ENCODE data around the gene FOXD3. TPM values are rescaled to one million over a fixed set of nuclear protein-coding genes. Genes with fewer than 3 reads are reported as not detected.

FOXD3 gene
- total and polyA plus RNA-seq, 2 experiments from 2014 or later: not detected

DNA sequence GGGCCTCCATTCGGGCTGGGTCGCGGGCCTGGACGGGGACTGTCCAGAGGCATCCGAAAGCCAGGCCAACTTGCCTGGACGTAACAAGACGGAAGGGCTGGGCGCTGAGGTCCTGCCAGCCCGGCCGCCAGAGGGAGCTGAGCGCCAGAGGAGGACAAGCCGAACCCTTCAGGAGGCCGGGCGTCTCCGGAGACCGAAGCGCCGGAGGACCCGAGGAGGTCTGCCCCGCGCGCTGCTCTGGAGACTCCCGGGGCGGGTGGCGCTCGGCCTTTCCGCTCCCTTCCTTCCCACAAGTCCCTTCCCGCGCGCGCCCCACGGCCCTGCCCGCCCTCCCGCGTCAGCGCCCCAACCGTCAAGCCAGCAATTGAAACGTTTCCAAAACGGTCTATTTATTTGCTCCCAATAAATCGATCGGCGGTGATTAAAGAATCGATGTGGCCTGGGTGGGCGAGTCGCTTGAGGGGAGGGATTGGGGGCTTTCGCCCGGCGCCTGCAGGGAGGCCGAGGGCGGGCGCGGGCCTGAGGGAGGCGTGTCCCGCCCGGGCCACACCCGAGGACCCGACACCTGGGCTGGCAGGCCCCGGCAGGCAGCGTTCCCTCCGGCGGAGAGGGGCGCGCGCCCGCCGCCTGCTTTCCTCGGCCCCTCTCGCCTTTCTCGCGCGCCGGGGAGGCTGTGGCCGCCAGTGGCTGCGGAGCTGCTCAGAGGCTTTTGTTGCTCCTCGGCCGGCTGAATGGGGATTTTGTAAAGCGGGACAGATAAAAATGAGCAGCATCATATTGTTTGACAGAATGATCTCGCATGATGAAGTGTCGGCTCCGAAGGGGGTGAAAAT is 5.2 kb upstream of the FOXD3 start:
- H3K27me3 ChIP-seq: peaks cover 98% of the 10 kb centered on the region
- 1% methylated on average over 54 of the region's 80 CpGs for whole genome bisulfite sequencing (ENCODE audit: low lambda C conversion rate, missing lambda C conversion rate)

GRCh38 chr1:63317817-63318152 is 4.6 kb upstream of the FOXD3 start:
- no peaks in the 10 kb centered on the region for H3K79me2 ChIP-seq
- peak overlapping the region; percentile 94 for H2AFZ ChIP-seq
- H3K4me3 ChIP-seq: peak overlapping the region; percentile 29
- no peaks in the 10 kb centered on the region for H3K9me3 ChIP-seq (ENCODE audit: low read depth)
- WGBS (ENCODE audit: low lambda C conversion rate, missing lambda C conversion rate): 4% methylated on average over 14 of the region's 14 CpGs
- H3K27ac ChIP-seq: no peak overlapping the region
- no peaks in the 10 kb centered on the region for H3K36me3 ChIP-seq (replicated peaks; ENCODE audit: insufficient read depth, low read depth)
- H3K27me3 ChIP-seq: peaks cover 99% of the 10 kb centered on the region
- H3K4me2 ChIP-seq: peak overlapping the region; percentile 98
- TF ChIP-seq EZH2phosphoT487 (IDR thresholded peaks at IDR 0.05; ENCODE audit: low read depth, severe bottlenecking, unreplicated experiment) (no peak), EZH2 (IDR thresholded peaks at IDR 0.05; ENCODE audit: borderline replicate concordance) (peak; percentile 84)
- no peaks in the 10 kb centered on the region for H4K20me1 ChIP-seq (ENCODE audit: insufficient read depth, poor library complexity, severe bottlenecking)
- H3K9me2 ChIP-seq (replicated peaks; ENCODE audit: insufficient read depth): no peaks in the 10 kb centered on the region
- H3K4me1 ChIP-seq (ENCODE audit: insufficient read depth): peaks cover 15% of the 10 kb centered on the region
- no peak for DNase-seq (ENCODE audit: low spot score)

More for the DNA sequence above, 5.2 kb upstream of the FOXD3 start:
- Histone ChIP-seq H3K9me2 (replicated peaks; ENCODE audit: insufficient read depth) (no peaks in the 10 kb centered on the region), H3K4me2 (peak overlapping the region; percentile 98), H3K4me1 (ENCODE audit: insufficient read depth) (peaks cover 11% of the 10 kb centered on the region), H3K9me3 (ENCODE audit: low read depth) (no peaks in the 10 kb centered on the region), H4K20me1 (ENCODE audit: insufficient read depth, poor library complexity, severe bottlenecking) (no peaks in the 10 kb centered on the region), H3K36me3 (replicated peaks; ENCODE audit: insufficient read depth, low read depth) (no peaks in the 10 kb centered on the region), H3K27ac (no peak overlapping the region), H2AFZ (peak overlapping the region; percentile 94), H3K79me2 (no peaks in the 10 kb centered on the region), H3K4me3 (peak overlapping the region; percentile 29)
- TF ChIP-seq, protein P1, sequence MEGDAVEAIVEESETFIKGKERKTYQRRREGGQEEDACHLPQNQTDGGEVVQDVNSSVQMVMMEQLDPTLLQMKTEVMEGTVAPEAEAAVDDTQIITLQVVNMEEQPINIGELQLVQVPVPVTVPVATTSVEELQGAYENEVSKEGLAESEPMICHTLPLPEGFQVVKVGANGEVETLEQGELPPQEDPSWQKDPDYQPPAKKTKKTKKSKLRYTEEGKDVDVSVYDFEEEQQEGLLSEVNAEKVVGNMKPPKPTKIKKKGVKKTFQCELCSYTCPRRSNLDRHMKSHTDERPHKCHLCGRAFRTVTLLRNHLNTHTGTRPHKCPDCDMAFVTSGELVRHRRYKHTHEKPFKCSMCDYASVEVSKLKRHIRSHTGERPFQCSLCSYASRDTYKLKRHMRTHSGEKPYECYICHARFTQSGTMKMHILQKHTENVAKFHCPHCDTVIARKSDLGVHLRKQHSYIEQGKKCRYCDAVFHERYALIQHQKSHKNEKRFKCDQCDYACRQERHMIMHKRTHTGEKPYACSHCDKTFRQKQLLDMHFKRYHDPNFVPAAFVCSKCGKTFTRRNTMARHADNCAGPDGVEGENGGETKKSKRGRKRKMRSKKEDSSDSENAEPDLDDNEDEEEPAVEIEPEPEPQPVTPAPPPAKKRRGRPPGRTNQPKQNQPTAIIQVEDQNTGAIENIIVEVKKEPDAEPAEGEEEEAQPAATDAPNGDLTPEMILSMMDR (IDR thresholded peaks at IDR 0.05; ENCODE audit: poor library complexity): peak; percentile 58
- no peak for TF ChIP-seq EZH2 (IDR thresholded peaks at IDR 0.05; ENCODE audit: borderline replicate concordance)
- no peak for TF ChIP-seq EZH2phosphoT487 (IDR thresholded peaks at IDR 0.05; ENCODE audit: low read depth, severe bottlenecking, unreplicated experiment)
- DNase-seq (ENCODE audit: low spot score): peak; percentile 77

DNA sequence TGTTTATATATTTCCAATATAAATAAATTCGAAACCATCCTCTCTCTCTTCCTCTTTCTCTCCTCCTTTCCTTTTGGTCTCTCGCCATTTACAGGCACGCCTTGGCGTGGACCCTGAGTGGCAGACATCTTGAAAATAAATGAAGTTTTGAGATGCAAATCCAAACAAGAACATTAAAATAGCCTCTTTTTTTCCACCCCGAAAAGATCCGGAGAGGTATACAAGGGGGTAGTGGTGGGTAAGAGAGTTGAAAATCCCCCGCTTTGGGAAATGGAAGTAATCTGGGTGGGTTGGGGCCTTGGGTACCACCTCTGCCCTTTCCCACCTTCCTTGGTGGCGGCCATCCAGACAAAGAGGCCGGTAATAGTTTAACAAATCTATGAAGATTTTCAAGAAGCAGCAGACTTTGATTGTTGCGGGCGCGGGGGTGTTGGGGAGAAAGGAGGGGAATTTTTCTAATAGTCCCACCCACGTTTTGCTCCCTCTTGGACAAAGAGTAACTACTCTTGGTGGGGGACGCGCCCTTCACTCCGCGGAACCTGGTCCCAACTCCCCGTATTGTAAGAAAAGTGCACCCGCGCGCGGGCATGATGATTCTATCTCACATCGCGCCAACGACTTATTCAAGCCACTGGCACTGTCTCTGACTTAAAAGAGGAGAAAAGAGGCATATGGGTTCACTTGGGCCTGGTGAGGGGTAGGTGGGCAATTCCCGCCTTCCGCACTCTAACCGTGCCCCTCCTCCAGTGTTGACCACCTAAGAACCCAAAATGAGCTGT is 4.0 kb upstream of the FOXD3 start:
- DNase-seq (ENCODE audit: low spot score): no peak
- H3K36me3 ChIP-seq (replicated peaks; ENCODE audit: insufficient read depth, low read depth): no peaks in the 10 kb centered on the region
- peaks cover 100% of the 10 kb centered on the region for H3K27me3 ChIP-seq
- 31% methylated on average over 28 of the region's 28 CpGs for WGBS (ENCODE audit: low lambda C conversion rate, missing lambda C conversion rate)
- H3K79me2 ChIP-seq: no peaks in the 10 kb centered on the region
- H3K4me2 ChIP-seq: peak overlapping the region; percentile 98
- TF ChIP-seq EZH2phosphoT487 (IDR thresholded peaks at IDR 0.05; ENCODE audit: low read depth, severe bottlenecking, unreplicated experiment) (no peak), EZH2 (IDR thresholded peaks at IDR 0.05; ENCODE audit: borderline replicate concordance) (no peak)
- TF ChIP-seq, protein P1 (IDR thresholded peaks at IDR 0.05; ENCODE audit: poor library complexity): no peak
- no peak overlapping the region for H3K4me3 ChIP-seq
- peaks cover 18% of the 10 kb centered on the region for H3K4me1 ChIP-seq (ENCODE audit: insufficient read depth)
- H4K20me1 ChIP-seq (ENCODE audit: insufficient read depth, poor library complexity, severe bottlenecking): no peaks in the 10 kb centered on the region
- H3K27ac ChIP-seq: no peak overlapping the region
- no peaks in the 10 kb centered on the region for H3K9me2 ChIP-seq (replicated peaks; ENCODE audit: insufficient read depth)
- H2AFZ ChIP-seq: no peak overlapping the region
- H3K9me3 ChIP-seq (ENCODE audit: low read depth): no peaks in the 10 kb centered on the region

Measured in hepatocyte (in vitro differentiated cells).